ENCODE results near the gene ARPP19. TPM values are rescaled to one million over a fixed set of nuclear protein-coding genes. Genes with fewer than 3 reads are reported as not detected.
A peak's percentile ranks its signal among the peaks of the same experiment; 100 is the strongest.
"Not testable (repeated sequence)": the region's sequence is repeated elsewhere in the genome, so short reads cannot be mapped to it uniquely, and the experiment has no call there.

ARPP19 gene, protein sequence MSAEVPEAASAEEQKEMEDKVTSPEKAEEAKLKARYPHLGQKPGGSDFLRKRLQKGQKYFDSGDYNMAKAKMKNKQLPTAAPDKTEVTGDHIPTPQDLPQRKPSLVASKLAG
- total RNA-seq = 100 to 1,000 TPM; 155 to 172 TPM

DNA sequence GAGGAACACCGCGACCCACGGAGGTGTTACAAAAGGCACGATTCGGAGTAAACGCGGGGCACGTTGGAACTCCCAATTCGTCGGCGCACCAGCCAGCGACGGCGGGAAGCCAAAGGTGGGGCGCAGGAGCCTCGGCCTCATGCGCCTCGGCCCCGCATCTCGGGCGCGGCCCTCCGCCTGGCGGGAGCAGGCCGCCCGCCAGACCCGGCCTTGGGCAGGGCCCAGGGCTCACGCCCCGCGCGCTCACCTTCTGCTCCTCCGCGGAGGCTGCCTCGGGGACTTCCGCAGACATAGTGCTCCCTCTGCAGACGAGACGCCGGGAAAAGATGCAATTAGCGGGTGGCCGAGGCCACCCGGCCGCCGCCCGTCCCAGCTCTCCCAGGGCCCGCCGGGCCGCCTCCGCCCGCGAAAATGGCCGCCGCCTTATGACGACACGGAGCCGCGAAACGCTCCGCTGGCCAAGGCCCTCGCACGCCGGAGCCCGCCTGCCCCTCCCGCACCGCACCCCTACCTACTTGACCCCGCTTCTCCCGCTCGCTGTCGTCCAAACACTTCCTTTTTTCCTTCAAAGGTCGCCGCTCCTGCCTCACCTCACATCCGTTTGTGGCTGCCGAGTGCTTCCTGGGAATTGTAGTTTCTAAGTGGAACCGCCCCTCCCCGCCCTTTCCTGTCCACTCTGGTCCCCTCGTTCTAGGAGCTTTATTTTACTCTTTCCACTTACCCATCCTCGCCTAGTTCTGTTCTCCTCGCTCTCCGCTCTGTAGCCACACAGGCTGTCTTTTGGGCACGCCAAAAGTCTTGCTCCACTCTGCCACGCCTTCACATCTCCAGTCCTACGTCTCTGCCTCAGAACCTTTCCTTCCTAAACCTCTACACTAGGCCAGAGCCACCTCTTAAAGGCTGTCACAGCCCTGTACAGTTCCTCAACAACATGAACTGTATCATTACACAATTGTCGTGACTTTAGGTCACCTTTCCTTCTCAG, at the start of gene ARPP19:
TSS of gene ARPP19 (minus strand) at position 430 of the 985 bp plus-strand sequence. CDS start at position 292, 138 bp downstream.
- peaks cover 12% of the 10 kb centered on the region for H3K36me3 Mint-ChIP-seq
- peak; percentile 80 for ATAC-seq (ENCODE audit: low read depth)
- peak; percentile 84 for DNase-seq
- H3K4me1 Mint-ChIP-seq = peaks cover 30% of the 10 kb centered on the region
- H3K4me3 Mint-ChIP-seq = peak within 1 kb of the TSS; percentile 97
- peak within 1 kb of the TSS; percentile 99 for H3K27ac Mint-ChIP-seq
- POLR2A ChIA-PET = interaction anchor here (0.5 to 1.1 kb wide), 4 partner anchors 15 to 314 kb away, joined by 3 to 4 read pairs (median 4); partner anchors contain the start of gene MYO5A
- H3K27me3 Mint-ChIP-seq = no peaks in the 10 kb centered on the region
- H3K9me3 Mint-ChIP-seq = no peaks in the 10 kb centered on the region

DNA sequence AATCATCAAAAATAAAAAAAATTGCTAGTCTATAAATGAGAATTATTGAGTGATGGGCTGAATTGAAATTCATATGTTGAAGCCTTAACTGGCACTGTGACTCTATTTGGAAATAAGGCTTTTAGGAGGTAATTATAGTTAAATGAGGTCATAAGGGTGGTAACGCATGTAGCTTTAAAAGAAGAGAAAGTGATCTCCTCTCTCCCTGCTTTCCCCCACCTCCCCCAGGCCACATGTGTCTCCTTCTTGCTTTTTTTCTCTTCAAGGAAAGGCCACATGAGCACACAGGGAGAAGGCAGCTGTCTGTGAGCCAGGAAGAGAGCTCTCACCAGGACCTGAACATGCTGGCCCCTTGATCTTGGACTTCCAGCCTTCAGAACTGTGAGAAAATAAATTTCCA, 48.2 kb upstream of the ARPP19 start:
- ATAC-seq (ENCODE audit: low read depth) (no peak), DNase-seq (no peak)
- no peak overlapping the region for H3K4me3 Mint-ChIP-seq
- H3K27ac Mint-ChIP-seq = no peak overlapping the region
- POLR2A ChIA-PET = no interaction called here
- H3K9me3 Mint-ChIP-seq = no peaks in the 10 kb centered on the region
- H3K4me1 Mint-ChIP-seq = peaks cover 3% of the 10 kb centered on the region
- peaks cover 14% of the 10 kb centered on the region for H3K36me3 Mint-ChIP-seq
- no peaks in the 10 kb centered on the region for H3K27me3 Mint-ChIP-seq

DNA sequence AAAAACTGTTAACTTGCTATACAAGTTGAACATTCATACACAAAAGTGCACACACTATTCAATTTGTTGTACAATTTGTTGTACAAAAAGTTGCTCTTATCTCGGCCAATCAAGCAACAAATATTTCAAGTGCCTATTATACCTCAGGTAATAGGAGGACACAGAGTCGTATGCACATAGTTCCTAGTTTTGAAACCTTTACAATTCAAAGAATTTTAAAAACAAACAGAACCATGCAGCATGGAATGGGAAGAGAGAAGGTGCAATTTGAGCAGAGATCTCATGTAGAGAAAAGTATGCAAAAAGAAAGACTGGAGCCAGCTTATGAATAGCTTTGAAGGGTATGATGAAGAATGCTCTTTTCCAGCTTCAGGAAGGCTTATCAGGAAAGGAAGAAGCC, 46.5 kb upstream of the ARPP19 start:
- no peaks in the 10 kb centered on the region for H3K9me3 Mint-ChIP-seq
- ATAC-seq (ENCODE audit: low read depth) = no peak
- H3K4me1 Mint-ChIP-seq = peaks cover 2% of the 10 kb centered on the region
- H3K27ac Mint-ChIP-seq = no peak overlapping the region
- POLR2A ChIA-PET = interaction anchor here (1.3 kb wide), 1 partner anchor 353 kb away, joined by 3 read pairs; no protein-coding TSS in a partner anchor
- H3K27me3 Mint-ChIP-seq = no peaks in the 10 kb centered on the region
- H3K36me3 Mint-ChIP-seq = peaks cover 12% of the 10 kb centered on the region
- no peak overlapping the region for H3K4me3 Mint-ChIP-seq
- no peak for DNase-seq

DNA sequence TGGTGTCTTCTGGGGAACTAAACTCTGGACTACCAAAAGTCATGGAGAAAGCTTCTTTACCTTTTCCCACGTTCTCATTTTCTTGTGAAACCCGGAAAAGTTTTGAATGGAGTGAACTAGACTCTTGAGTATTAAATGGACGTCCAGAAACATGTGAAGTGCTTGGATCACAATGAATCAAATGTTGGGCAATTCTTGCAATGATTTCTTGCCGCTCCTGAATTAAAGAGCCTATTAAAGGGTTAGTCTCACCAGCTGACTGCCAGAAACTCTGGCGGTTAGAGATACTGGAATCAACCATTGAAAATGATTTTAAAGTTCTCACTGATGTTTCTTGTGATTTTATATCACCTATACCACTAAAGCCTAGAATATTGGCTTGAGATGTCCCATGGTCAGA, 40.8 kb upstream of the ARPP19 start:
- H3K36me3 Mint-ChIP-seq = peaks cover 11% of the 10 kb centered on the region
- H3K9me3 Mint-ChIP-seq = no peaks in the 10 kb centered on the region
- no peak overlapping the region for H3K4me3 Mint-ChIP-seq
- no peaks in the 10 kb centered on the region for H3K27me3 Mint-ChIP-seq
- no peaks in the 10 kb centered on the region for H3K4me1 Mint-ChIP-seq
- POLR2A ChIA-PET = no interaction called here
- ATAC-seq (ENCODE audit: low read depth) (no peak), DNase-seq (no peak)
- H3K27ac Mint-ChIP-seq = no peak overlapping the region

DNA sequence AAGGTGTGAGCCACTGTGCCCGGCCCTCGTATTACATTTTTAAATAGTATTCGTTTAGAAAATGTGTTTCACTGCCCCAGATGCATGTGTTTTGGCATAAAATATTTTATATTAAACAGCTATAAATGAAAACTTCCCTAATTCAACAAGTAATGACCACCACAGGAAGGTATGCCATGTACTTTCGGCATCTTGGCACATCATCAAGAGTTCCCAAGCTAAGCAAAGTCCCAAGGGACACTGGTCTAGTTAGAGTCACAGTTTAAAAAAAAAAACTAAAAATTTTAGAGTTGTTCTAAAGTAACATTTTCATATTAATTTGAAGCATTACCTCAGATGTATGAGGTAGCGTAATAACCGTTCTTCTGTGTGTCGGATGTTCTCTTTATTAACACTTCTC, 15.6 kb upstream of the ARPP19 start:
- no peak for DNase-seq
- Mint-ChIP-seq H3K4me3 (no peak overlapping the region), H3K27me3 (no peaks in the 10 kb centered on the region), H3K4me1 (no peaks in the 10 kb centered on the region), H3K9me3 (no peaks in the 10 kb centered on the region), H3K27ac (no peak overlapping the region), H3K36me3 (peaks cover 1% of the 10 kb centered on the region)
- POLR2A ChIA-PET = no interaction called here
- ATAC-seq (ENCODE audit: low read depth) = no peak

DNA sequence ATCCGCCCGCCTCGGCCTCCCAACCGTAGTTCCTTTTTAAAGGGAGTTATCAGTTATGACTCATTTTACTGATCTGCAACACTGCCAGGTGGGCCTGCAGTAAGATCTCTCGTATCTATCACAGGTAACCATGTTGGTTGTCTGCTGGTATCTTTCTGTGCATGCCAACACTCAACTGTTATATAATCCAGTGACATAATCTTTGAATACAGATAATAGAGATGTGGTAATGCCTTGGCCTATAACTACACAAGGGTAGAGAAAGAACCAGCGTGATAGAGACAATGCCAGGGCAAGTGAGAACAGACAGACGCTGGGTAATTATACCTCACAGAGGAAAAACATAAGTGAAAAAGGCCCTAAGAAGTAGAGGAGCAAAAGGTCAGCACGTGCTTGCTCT, 11.0 kb upstream of the ARPP19 start:
- Mint-ChIP-seq H3K4me3 (no peak overlapping the region), H3K4me1 (no peaks in the 10 kb centered on the region), H3K27ac (no peak overlapping the region), H3K36me3 (peaks cover 5% of the 10 kb centered on the region), H3K27me3 (no peaks in the 10 kb centered on the region), H3K9me3 (no peaks in the 10 kb centered on the region)
- DNase-seq = no peak
- ATAC-seq (ENCODE audit: low read depth) = no peak
- POLR2A ChIA-PET = no interaction called here

DNA sequence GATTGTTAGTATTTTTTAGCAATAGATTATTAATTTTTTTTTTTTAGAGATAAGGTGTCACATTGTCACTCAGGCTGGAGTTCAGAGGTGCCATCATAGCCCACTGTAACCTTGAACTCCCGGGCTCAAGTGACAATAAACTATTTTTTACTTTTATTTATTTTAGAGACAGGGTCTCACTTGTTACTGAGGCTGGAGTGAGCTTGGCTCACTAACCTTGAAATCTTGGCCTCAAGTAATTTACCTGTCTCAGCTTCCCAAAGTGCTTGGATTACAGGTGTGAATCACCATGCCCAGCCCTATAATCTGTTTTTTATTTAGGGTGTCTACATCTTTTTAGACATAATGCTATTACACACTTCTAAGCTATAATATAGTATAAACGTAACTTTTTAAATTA, 7.9 kb upstream of the ARPP19 start:
- Mint-ChIP-seq H3K4me1 (no peaks in the 10 kb centered on the region), H3K27me3 (no peaks in the 10 kb centered on the region), H3K4me3 (no peak overlapping the region), H3K9me3 (no peaks in the 10 kb centered on the region), H3K36me3 (peaks cover 3% of the 10 kb centered on the region), H3K27ac (no peak overlapping the region)
- ATAC-seq (ENCODE audit: low read depth) (no peak), DNase-seq (no peak)
- POLR2A ChIA-PET = no interaction called here

DNA sequence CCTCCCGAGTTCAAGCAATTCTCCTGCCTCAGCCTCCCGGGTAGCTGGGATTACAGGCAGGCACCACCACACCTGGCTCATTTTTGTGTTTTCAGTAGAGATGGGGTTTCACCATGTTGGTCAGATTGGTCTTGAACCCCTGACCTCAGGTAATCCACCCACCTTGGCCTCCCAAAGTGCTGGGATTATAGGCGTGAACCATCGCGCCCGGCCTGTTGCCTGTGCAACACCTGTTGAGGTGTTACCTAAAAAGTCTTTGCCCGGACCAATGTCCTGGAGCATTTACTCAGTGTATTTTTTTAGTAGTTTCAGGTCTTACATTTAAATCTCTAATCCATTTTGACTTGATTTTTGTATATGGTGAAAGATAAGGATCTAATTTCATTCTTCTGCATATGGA, 6.7 kb upstream of the ARPP19 start:
- H3K36me3 Mint-ChIP-seq; ATAC-seq (ENCODE audit: low read depth); DNase-seq; POLR2A ChIA-PET; H3K4me3 Mint-ChIP-seq; H3K4me1 Mint-ChIP-seq; H3K27ac Mint-ChIP-seq; H3K9me3 Mint-ChIP-seq; H3K27me3 Mint-ChIP-seq: not testable (repeated sequence)

DNA sequence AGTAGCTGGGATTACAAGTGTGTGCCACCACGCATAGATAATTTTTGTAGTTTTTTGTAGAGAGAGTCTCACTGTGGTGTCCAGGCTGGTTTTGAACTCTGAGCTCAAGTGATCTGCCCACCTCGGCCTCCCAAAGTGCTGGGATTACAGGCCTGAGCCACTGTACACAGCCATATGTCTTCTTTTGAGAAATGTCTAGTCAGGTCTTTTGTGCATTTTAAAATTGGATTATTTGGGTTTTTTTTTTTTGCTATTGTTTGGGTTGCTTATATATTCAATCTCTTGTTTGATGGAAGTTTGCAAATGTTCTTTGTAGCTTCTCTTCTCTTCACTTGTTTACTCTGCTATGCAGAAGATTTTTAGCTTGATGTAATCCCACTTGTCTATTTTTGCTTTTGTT, 6.2 kb upstream of the ARPP19 start:
- no peaks in the 10 kb centered on the region for H3K4me1 Mint-ChIP-seq
- POLR2A ChIA-PET = no interaction called here

DNA sequence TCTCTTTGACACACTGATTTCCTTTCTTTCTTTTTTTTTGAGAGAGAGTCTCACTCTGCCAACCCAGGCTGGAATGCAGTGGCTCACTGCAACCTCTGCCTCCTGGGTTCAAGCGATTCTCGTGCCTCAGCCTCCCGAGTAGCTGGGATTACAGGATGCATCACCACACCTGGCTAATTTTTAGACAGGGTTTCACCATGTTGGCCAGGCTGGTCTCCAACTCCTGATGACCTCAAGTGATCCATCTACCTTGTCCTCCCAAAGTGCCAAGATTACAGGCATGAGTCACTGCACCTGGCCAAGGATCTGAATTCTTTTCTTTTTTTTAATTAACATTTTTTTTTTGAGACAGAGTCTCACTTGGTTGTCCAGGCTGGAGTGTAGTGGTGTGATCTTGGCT, 5.8 kb upstream of the ARPP19 start:
- POLR2A ChIA-PET; ATAC-seq (ENCODE audit: low read depth); H3K9me3 Mint-ChIP-seq; H3K36me3 Mint-ChIP-seq; DNase-seq; H3K27me3 Mint-ChIP-seq; H3K27ac Mint-ChIP-seq; H3K4me1 Mint-ChIP-seq; H3K4me3 Mint-ChIP-seq: not testable (repeated sequence)

More for the DNA sequence above, 6.2 kb upstream of the ARPP19 start:
- no peak for ATAC-seq (ENCODE audit: low read depth)
- DNase-seq = no peak
- H3K4me3 Mint-ChIP-seq = no peak overlapping the region
- peaks cover 3% of the 10 kb centered on the region for H3K36me3 Mint-ChIP-seq
- H3K9me3 Mint-ChIP-seq = no peaks in the 10 kb centered on the region
- no peaks in the 10 kb centered on the region for H3K27me3 Mint-ChIP-seq
- H3K27ac Mint-ChIP-seq = no peak overlapping the region

DNA sequence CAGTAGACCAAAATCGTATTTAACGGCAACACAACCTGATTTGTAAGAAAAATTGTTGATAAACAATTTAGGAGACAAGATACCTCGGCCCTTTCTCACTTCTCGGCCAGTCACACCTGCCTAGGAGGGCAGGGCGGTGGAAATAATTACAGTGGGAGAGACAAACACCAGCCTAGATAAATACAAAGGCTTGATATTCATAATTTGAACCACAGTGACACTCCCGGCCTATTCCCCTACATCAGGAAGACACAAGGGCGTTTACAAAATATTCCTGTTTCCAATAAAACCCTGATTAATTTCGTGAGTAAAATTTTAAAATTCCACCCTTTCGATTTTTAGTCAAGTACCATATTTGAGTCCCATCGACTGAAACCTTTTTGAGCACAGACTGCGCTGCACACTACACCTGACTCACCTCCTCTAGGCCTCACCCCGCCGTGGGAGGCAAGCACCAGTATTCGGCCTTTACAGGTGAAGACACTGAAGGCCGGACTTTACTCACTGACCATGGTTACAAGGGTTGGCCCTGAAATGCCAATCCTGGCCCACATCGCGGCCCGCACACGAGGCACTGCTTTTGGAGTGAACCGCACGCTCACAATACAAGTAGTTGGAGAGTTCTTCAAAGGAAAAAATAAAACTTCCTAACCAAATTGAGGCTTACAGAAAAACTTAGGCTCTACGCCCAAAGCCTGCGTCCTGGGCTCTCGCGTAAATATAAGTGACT, 794 bp downstream of the ARPP19 start:
- Mint-ChIP-seq H3K4me1 (peaks cover 35% of the 10 kb centered on the region), H3K27ac (peak overlapping the region; percentile 94), H3K27me3 (no peaks in the 10 kb centered on the region), H3K9me3 (no peaks in the 10 kb centered on the region), H3K4me3 (peak overlapping the region; percentile 97), H3K36me3 (peaks cover 12% of the 10 kb centered on the region)
- POLR2A ChIA-PET = no interaction called here
- peak; percentile 27 for ATAC-seq (ENCODE audit: low read depth)
- DNase-seq = peak; percentile 51

DNA sequence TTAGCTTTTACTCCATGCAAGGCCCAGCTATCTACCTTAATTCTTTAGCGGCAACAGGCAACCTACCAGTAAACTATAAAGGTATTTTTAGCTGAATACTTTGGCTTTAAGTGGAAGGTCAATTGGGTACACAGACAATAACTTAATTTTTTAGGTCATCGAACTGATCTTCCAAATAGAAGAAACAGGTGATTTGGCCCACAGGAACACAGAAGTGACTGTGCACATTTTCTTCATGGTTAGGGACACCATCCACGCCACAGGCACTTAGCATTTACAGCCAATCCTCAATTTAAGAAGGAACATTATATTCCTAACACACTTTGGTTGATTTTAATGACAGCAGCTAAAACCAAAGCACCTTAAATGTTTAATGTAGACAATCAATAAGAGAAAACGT, 1.9 kb downstream of the ARPP19 start:
- Mint-ChIP-seq H3K9me3 (no peaks in the 10 kb centered on the region), H3K27ac (peak overlapping the region; percentile 61), H3K4me3 (peak overlapping the region; percentile 97), H3K4me1 (peaks cover 40% of the 10 kb centered on the region), H3K27me3 (no peaks in the 10 kb centered on the region), H3K36me3 (peaks cover 14% of the 10 kb centered on the region)
- DNase-seq = no peak
- ATAC-seq (ENCODE audit: low read depth) = no peak
- POLR2A ChIA-PET = no interaction called here
